T-helper 2 cell (primary cell): ENCODE results near the gene CIT.
"Not testable (repeated sequence)": the region's sequence is repeated elsewhere in the genome, so short reads cannot be mapped to it uniquely, and the experiment has no call there.

Experiments used
- DNase-seq, 5 experiments: peaks; one replicate each; pipeline versions ENCODE4 v3.0.0 to v3.0.0-alpha.2; 2012 to 2022

Gene CIT

GRCh38 chr12:119672194-119672593 lies 204.9 kb downstream of the CIT start:
- DNase-seq = no peak

GRCh38 chr12:119671070-119671469 lies 206.1 kb downstream of the CIT start:
- DNase-seq = no peak

GRCh38 chr12:119669744-119670472 lies 207.2 kb downstream of the CIT start:
- DNase-seq = peak in 1 of 5 experiments; percentile 38

DNA sequence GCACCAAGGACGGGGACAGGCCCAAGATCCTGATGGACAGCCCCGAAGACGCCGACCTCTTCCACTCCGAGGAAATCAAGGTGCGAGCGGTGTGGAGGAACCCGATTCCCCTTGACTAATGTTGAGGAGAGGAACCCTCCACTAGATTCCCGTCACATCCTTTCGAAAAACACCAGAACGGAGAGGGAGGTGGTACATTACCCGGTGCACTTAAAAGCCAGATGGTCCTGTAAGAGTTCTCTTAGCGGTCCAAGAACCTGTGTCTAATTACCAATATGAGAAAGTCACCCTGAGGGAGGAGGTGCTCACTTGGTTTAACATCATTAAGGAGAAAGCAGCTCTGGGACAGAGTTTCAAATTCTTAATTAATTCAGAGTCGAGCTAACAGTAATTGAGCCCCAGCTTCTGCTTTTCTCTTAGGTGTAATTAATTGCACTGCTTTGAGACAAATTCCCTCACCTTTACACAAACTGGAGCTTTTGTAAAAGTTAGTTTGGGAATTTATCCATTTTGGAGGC lies 208.7 kb downstream of the CIT start:
- DNase-seq = no peak

DNA sequence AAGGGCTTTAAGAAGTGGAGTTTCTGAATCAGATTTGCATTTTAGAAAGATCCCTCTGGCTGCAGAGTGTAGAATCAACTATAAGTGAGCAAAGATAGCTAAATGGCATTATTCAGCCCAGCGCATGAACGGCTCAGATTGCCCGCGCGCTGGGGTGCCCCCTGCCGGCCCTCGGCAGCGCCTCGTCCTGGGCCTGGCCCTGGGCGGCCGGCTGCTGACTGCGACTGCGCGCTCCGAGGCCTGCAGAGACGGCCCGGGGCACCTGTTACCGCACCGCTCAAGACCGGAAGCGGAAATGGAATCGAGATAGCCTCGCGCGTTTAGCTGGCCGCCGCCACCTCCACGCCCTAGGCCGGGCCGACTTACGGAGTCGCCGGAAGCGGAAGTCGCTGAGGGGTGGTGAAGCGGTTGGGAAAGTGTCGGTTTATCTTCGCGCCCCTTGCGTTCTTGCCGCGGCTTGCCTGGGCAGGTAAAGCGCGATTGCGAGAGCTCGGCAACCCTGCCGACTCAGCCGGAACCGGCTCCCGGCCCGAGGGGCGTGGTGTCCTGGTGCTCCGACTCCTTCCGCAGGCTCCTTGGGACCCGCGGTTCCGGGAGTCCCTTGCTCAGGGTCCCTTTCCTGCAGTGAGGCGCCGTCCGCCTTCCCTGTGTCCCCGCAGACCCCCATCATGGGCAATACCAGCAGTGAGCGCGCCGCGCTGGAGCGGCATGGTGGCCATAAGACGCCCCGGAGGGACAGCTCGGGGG lies 209.4 kb downstream of the CIT start, which contains the start of gene PRKAB1:
PRKAB1 (plus strand) TSS at position 557 of the 747 bp plus-strand sequence; CDS start at position 669, 112 bp downstream.
- DNase-seq = peak; percentile 85 to 99 (median 93)

DNA sequence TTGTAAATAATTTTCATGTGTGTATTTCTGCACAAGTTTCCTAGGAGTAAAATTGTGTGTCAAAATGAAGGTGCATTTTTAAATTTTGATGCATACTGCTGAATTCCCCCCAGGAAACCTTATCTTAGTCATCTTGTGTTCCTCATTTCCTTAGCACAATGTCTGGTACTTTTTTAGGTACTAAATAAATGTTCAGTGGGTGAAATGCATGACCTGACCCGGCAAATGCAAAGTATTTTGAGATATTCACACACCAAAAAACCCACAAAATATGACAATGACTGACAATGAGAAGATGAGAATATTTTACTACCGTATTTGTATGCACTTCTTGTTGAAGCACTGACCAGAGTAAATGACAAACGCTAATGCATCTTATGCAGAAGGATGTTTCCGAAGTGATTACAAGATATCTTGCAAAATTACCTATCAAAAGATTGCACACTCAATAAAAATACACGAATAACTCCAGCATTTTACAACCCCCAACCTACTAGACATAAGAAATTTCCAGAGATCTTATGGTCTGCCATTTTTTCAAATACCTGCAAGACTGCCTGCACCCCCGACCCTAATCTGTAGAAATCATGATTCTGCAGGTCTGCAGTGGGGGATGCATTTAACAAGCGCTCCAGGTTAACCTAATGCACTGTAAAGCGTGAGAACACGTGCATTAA lies 210.1 kb downstream of the CIT start:
- peak in 1 of 5 experiments; percentile 14 for DNase-seq

DNA sequence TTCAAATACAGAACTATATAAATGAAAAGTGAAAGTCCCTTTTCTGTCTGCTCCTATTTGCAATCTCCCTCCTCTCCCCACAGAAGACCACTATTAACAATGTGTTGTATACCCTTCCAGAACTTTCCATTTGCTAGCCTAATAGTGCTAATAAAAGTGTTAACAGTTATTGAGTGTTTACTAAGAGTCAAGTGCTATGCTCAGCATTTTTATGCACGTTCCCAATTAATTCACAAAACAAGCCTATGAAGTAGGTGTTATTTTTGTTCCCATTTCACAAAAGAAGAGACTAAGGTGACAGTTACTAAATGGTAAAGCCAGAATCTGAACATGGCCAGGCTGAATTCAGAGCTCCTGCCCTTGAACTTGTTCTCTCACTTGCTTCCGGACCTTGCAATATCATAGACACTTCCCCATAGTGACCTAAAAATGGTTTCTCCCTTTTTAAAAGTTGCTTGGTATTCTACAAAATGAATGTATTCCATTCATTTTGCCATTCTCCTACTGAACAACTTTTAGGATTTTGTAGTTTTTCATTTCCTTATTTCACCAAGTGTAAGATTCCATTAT lies 210.8 kb downstream of the CIT start:
- no peak for DNase-seq

DNA sequence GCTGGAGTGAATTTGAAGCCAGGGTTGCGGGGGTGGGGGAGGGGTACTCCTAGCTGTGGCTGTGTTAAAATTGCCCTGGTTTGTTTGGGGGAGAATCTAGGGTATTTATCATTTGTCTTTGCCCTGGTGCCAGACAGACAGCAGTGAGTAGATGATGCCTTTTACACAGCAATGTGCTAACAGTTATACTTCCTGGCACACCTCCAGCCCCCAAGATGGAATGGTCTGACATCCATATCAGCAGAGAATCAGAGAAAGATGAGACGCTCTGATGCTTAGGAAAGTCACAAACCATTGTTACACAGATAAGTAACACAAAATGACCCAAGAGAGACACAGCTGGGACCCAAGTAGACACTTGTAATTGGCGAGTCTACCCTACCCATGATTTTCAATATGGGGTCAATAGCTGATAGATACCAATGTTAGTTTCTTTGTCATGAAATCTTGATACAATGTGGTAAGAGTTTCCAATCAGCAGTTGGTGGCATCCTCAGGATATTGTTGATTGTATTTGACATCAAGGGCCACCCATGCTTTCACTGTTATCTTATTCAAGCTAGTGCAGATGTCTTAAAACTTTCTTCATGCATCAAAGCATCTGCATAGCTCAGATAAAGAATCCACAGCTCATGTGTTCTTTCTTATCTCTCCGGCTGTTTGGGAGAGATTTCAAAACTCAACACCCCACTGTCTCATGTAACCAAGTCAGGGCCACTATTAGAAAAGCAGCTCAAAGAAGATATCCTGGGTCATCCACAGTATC lies 211.8 kb downstream of the CIT start:
- no peak for DNase-seq

DNA sequence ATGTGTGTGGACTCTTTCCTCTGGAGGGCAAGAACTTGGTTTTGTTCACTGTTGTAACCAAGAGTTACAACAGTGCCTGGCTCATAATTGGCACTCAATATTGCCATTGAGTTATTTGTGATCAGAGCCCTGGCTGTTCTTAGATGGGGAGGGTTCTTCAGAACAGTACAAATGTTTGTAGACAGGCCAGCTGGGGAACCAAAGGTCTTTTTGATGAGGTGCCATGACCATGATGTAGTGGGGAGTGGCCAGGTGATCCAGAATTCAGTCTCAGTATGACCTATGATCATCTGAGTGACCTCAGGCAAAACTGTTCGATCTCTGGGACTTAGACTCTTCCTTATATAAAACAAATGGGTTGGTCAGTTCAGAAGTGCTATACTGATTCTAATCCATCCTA lies 212.5 kb downstream of the CIT start:
- DNase-seq = no peak

DNA sequence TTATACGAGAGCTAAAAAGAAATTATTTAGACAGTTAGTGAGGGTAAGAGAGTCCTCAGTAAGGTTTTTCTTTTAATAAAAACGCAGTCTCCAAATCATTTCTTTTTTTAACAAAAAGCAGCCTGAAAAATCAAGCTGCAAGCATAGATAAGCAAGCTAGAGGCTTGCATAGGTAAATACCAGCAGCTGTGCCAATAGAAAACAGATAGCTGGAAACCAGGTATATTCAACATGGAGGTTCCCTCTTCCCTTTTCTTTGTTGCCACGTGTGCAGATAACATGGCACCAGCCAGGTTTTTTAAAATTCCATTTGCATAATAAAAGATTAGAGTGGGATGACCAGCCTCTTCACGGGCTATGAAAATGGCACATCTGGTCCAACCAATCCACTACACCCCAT lies 215.2 kb downstream of the CIT start:
- no peak for DNase-seq

DNA sequence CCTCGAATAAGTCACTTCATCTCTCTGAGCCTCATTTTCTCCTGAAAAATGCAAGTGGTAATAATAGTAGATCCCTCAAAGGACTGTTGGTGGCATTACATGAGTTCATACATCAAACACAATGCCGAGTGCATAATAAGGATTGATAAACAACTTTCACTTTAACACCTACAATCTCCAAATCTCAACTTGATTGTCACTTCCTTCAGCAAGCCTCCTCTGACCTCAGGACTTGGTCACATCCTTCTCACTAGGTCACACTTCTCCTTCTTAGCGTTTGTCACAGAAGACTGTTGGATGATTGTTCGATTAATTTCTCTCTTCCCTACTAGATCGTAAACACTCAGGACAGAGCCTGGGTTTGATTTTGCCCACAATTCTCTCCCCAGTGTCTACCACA lies 217.0 kb downstream of the CIT start:
- peak in 2 of 5 experiments; percentile 41 to 69 for DNase-seq

- DNase-seq = peak in 4 of 5 experiments; percentile 9 to 46 (median 22)
These were observed 217.7 kb downstream of the CIT start for GRCh38 chr12:119659289-119659897.

DNA sequence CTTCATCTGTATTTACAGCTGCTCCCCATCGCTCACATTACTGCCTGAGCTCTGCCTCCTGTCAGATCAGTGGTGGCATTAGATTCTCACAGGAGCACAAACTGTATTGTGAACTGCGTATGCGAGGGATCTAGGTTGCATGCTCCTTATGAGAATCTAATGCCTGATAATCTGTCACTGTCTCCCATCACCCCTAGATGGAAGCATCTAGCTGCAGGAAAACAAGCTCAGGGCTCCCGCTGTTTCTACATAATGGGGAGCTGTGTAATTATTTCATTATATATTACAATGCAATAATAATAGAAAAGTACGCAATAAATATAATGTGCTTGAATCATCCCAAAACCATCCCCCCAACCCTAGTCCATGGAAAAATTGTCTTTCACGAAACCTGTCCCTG lies 219.0 kb downstream of the CIT start:
- not testable (repeated sequence) for DNase-seq

- DNase-seq = not testable (repeated sequence)
These were observed 220.1 kb downstream of the CIT start for GRCh38 chr12:119657001-119657400.

DNA sequence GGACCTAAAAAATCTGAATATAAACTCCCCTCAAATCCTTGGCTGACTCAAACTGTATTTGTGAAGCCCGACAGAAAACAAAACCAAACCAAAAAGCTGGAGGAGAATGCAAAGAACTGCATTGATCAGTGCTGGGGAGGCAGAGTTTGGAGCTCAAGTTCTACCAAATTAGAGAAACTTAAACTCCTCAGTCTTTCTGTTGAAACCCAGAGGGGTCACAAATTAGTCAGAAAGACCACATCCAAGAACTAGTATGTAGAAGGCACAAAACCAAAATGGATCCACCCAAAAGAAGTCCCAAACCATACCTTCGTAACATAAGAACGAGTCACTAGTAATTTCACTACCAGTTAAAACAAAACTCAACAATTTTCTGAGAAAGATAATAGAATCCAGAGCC lies 224.5 kb downstream of the CIT start:
- DNase-seq = peak in 1 of 5 experiments; percentile 42

- DNase-seq = no peak
These were observed 227.8 kb downstream of the CIT start for GRCh38 chr12:119649202-119649808.

GRCh38 chr12:119645535-119646059 lies 231.5 kb downstream of the CIT start:
- DNase-seq = no peak

DNA sequence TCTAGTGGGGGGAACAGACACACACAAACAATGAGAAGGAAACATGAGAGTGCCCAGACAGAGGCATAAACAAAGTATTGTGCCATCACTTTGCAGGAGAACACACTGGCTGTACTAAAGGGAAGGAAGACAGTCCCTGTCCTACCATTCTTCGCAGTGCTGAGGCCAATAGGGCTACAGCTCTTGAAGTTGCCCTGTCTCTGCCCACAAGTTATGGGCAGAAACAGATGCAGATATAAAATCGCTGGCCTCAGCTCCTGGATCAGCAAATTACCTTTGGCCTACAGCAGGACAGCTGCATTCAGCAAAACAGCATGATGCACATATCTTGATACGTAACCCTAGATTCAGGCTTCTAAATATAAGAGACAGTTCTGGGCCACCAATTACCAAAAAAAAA lies 232.2 kb downstream of the CIT start:
- DNase-seq = no peak

GRCh38 chr12:119642986-119643385 lies 234.1 kb downstream of the CIT start:
- DNase-seq = no peak
